Heart left ventricle (tissue), 13 donors: Measurements from ENCODE around the gene PRSS21.

Experiments used
- POLR2A ChIP-seq, 2 donors: fragments of 450-650 bp; IDR thresholded peaks; one replicate each; pipeline ENCODE4 v1.6.1; 2017; ENCODE audit warnings: antibody characterized with exemption in 2 of 2, mild to moderate bottlenecking in 2 of 2, moderate library complexity in 2 of 2
- TF ChIP-seq, protein P1 (sequence below), 12 donors: fragments of 200-600 bp; sonication (generic) in 4 of 12; IDR thresholded peaks; one replicate each; pipeline versions ENCODE4 v1.5.0 to v1.8.0; 2018 to 2022; ENCODE audit warnings: antibody characterized with exemption in 12 of 12, mild to moderate bottlenecking in 5 of 12
- donor health status: ischemic (EF 13 %, LVEDD 7.1; RV severe dilation, severe dysfunction).
- donor health status: DM: no; HTN: yes; CAD: no.
- donor health status: DM: no; HTN: no; CAD: no.
- donor health status: ischemic (EF 25% LVEDD 6.9; RV normal size, moderate dysfunction).
- donor health status: ischemic (EF 25% LVEDD 5.7; RV mildly dilated, moderate dysfunction).
- donor health status: ischemic (EF 35%, LVEDD 5.7; RV mildly dilated, moderate dysfunction).
- donor health status: nonischemic (EF 11% LVEDD 7.7; RV severe dilation, severe dysfunction).
- donor health status: DM: yes; HTN: yes; CAD: no.
- donor health status: PGD.
- donor health status: ischemic (EF 29% LVEDD 5.4; RV normal size, mild dysfunction).
- donor health status: nonischemic (EF 23%, LVEDD 6.1; RV moderate dilation, normal function).

- TF ChIP-seq, protein P1, sequence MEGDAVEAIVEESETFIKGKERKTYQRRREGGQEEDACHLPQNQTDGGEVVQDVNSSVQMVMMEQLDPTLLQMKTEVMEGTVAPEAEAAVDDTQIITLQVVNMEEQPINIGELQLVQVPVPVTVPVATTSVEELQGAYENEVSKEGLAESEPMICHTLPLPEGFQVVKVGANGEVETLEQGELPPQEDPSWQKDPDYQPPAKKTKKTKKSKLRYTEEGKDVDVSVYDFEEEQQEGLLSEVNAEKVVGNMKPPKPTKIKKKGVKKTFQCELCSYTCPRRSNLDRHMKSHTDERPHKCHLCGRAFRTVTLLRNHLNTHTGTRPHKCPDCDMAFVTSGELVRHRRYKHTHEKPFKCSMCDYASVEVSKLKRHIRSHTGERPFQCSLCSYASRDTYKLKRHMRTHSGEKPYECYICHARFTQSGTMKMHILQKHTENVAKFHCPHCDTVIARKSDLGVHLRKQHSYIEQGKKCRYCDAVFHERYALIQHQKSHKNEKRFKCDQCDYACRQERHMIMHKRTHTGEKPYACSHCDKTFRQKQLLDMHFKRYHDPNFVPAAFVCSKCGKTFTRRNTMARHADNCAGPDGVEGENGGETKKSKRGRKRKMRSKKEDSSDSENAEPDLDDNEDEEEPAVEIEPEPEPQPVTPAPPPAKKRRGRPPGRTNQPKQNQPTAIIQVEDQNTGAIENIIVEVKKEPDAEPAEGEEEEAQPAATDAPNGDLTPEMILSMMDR (IDR thresholded peaks at IDR 0.05) = no peak
- TF ChIP-seq POLR2A (IDR thresholded peaks at IDR 0.05) = no peak
Measured at GRCh38 chr16:2768403-2769089, 48.5 kb upstream of the PRSS21 start.
